ENCODE measurements around the gene SNX4.
"Not testable (repeated sequence)": the region's sequence is repeated elsewhere in the genome, so short reads cannot be mapped to it uniquely, and the experiment has no call there.

The SNX4 gene

DNA sequence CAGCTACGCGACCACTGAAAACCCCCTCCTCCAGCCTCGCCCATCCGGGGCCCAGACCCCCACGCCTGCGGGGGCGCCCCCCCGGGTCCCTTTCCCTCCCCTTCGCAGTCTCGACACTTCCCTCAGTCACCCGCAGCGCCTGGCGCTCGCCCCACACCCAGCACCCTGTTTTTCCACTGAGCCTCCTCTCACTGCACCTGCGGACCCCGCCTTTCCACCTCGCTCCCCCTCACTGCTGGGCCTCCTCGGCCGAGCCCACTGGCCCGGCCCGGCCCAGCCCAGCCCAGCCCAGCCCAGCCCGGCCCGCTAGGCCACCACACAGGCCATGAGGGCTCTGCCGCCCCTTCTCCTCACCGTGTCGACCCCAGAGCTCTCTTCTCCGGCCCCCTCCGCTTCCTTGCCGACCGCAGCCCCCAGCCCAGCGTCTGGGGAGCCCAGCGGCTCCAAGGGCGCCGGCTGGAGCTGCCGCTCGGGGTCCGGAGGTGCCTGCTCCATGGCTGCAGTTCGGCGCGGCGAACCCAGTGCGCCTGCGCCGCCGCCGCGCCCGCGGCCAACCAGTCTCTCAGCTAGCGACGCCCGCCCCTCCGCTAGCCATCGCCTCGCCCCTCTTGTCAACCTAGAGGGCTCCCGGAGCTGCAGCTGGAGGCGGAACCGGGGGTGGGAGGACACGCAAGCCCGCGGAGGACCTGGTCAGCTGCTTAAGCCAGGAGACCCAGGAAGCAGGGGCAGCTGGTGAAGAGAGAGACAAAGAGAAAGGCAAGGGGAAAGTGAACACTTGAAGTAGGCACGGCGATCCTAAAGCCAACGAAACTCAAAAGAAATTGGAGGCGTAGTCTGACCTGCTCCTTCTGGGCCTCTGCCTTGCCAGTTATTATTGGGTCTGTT lies at the start of gene SNX4:
SNX4 (minus strand) TSS at position 525 of the 885 bp plus-strand sequence; CDS start at position 495, 30 bp downstream.
- FAIRE-seq: no peak

DNA sequence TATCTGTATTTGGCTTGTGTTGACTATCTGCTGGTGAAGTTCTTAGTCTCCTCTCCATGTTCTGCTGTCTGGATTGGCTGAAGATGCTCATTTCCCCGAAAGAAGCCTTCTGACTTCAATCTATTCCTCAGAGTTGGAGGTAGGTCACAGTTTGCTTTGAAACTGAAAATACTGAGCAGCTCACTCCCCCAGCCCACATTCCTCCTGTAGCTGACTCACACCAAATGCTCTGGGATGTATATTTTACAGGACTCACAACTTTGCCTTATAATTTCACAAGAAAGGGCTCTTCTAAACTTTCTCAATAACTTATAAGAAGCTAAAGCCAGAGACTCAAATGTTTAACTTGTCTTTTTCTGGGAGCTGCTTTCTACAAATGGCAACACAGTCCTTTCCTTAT lies 36.3 kb upstream of the SNX4 start:
- no peak for FAIRE-seq

DNA sequence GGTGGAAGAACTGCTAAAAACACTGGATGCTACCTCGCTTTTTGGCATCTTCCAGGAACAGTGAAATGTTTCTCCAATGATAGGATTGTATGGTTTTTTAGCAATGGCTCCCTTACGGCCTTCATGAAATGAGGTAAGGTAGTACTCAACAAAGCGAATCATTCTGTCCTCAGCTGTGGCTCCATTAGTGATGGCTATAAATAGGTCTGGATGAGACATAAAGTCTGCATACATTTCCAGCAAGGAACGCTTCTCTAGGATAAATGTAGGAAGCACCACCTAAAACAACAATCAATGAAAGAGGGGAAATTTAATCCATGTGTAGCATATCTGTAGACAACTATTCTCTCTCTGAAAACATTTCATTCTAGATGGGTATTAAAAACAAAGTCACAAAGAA lies 32.4 kb upstream of the SNX4 start:
- FAIRE-seq: no peak

DNA sequence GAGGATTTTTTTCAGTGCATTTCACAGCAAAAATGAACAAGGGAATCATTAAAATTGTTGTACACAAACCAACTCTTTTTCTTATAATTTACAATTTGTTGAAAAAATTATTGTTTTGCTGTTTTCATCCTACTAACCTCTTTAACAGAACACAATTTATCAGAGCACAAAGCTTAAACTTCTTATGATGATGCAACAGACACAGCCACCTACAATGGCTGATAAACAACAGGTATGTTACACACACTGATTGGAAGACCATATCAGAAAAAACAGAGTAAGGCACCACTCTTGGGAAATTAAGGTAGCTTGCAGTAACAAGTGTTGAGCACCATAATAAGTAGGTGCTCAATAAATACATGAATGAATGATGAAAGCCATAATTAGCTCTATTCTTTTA lies 8.9 kb upstream of the SNX4 start:
- FAIRE-seq: no peak

DNA sequence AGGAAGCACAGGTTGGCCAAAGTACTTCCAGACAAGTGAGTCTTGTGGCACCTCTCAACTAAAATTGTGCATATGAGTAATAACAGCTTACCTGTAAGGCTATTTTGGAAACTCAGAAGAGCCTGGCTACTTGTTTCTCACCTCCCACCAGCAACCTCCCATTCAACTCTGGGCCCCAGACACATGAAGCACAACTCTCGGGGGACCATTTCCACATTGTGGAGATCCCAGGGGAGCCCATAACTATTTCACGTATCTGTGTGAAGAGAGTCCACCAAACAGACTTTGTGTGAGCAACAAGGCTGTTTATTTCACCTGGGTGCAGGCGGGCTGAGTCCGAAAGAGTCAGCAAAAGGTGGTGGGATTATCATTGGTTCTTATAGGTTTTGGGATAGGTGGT lies 5.2 kb upstream of the SNX4 start:
- no peak for FAIRE-seq

DNA sequence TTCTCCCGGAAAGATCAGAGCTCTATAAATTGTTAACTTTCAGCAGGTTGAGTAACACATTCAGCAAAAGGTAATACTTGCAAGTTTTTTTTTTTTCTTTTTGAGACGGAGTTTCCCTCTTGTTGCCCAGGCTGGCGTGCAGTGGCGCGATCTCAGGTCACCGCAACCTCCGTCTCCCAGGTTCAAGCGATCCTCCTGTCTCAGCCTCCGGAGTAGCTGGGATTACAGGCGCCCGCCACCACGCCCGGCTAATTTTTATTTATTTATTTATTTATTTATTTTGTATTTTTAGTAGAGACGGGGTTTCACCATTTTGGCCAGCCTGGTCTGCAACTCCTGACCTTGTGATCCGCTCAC lies 539 bp upstream of the SNX4 start:
- not testable (repeated sequence) for FAIRE-seq

DNA sequence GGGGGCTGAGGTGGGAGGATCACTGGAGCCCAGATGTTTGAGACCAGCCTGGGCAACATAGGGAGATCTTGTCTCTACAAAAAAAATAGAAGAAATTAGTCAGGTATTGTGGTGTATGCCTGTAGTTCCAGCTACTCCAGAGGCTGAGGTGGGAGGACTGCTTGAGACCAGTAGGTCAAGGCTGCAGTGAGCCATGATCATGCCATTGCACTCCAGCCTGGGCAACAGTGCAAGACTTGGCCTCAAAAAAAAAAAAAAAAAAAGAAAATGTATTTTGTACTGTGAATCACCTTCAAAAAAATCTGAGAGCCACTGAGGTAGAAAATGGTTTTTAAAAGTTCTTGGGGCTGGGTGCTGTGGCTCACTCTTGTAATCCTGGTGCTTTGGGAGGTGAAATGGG lies 4.6 kb downstream of the SNX4 start:
- FAIRE-seq: no peak

DNA sequence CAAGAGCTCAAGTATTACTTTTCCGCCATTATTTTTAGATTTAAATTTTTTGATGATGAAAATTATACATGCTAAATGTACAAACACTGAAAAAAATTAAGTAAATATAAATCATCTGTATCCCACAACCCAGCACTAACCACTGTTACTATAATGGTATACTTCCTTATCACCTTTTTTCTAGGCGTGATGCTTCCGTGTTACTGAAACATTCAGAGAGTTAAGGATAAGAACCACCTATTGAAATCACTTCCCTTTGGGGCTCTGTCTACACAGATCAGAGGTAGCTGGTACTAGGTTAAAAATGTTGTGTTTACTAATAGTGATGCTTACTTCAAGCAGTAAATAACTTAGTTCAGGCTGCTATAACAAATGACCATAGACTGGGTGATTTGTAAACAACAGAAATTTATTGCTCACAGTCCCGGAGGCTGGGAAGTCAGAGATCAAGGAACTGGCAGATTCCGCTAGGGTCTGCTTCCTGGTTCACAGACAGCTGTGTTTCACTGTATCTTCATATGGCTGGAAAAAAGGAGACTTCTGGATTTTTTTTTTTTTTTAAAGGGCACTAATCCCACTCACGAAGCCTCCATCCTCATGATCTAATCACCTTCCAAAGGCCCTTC lies 6.4 kb downstream of the SNX4 start:
- FAIRE-seq: no peak

DNA sequence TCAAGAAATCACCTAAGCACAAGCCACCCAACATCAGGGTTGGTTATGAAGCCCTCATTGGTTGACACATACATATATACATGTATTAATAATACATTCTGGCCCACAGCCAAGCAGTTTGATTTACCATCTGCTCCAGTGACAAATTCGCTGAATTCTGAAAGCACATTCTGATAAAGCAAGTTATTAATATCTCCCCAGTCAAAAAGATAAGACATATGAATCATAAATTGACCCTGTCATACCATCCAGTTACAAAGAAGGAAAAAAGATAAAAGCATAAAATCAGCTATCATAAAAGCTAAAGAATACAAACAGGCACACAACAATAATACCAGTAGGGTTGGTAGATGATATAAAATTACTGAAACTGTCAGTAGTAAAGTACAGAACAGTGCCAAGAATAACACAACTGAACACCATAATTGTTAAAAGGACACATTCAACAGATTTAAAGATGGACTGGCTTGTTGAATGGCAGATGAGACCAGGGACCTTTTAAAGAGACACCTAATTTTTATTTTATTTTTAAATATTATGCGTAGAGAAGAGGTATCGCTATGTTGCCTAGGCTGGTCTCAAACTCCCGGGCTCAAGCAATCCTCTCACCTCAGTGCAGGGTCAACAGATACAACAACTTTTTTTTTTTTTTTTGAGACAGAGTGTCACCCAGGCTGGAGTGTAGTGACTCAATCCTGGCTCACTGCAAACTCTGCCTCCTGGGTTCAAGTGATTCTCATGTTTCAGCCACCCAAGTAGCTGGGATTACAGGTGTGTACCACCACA lies 7.7 kb downstream of the SNX4 start:
- no peak for FAIRE-seq

DNA sequence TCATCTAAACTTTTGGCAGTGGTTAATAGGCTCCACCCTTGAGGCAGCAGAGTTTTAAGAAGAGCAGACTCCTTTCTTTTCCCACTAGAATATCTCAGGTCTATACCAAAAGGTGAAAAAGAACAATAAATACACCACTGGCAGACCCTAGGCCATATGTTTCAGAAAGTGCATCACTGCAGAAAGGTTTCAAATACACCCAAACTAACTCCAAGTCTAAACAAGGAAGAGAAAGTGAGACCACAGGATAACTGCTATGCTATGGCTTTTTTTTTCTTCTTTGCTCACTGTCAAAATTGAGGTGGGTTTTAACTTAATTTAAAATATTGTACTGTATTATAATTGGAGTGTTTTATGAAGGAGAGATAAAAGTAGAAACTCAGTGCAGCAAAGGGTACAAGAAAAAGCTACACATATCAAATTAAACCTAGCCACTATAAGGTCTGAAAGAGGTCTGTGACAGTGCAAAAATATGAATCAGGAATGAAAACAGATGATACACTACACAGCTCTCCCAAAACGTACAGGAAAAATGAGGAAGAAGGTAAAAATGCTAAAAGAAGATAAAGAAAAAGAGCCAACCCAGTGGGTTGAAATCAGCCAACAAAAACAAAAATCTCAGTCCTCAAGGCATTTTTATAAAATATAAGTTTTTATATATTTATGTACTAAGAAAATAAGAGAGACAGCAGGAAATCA lies 8.4 kb downstream of the SNX4 start:
- FAIRE-seq: no peak

DNA sequence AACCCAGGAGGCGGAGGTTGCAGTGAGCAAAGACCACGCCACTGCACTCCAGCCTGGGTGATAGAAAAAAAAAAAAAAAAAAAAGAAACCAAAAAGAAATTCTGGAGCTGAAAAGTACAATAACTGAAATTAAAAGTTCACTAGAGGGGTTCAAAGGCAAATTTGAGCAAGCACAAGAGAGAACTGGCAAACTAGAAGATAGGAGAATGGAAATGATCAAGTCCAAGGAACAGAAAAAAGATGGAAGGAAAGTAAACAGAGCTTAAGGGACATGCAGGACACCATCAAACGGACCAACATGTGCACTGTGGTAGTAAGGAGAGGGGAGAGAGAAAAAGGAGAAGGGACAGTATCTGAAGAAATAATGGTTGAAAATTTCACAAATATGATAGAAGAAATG lies 12.9 kb downstream of the SNX4 start:
- no peak for FAIRE-seq

DNA sequence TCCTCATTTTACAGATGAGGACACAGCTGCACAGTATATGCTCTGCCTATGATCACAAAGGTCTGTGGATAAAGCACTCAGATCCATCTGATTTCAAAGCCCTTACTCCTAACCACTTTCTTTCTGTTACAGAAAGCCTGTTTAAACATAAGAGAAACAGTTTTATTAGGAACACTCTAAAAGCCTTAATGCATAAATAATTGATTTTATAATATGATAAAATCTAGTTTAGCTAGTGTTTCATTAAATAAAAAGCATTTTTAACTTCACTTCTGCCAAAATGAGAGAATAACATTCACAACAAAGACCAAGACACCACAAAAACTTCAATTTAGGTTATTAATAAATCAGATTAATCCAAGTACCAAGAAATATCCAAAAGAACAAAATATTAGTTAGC lies 21.4 kb downstream of the SNX4 start:
- no peak for FAIRE-seq

DNA sequence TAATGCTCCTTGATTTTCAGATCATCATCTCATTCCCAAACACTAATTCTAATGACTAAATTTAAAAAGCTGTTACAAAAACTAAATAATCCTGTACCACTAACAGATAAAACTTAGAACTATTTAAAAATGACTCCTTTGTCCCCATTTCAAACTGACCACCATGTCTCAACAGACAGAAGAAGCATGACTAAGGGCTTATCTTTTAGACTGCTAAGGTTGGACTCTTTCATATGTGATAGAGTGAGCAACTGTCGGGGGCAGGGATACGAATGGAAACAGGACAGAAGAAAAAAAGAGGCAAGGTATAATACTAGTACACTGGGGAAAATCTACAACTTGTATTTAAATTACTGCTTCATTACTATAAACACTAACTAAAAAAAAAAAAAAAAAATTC lies 23.3 kb downstream of the SNX4 start:
- no peak for FAIRE-seq

DNA sequence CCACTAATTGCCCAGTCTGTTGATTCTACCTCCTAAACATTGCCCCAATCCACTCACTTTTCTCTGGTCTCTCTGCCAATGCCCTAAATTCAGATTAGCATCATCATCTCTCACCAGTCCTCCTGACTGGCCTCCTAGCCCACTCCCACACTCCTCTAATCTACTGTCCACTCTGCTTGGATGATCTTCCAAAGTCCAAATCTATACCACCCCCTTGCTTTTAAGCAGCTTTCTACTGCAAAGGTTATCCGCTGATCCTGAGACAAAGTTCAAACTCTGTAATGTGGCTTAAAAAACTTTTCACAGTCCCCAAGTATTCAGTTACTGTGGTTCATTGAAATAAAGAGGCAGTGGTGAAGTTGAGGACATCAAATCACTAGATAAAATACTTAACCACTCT lies 37.6 kb downstream of the SNX4 start:
- no peak for FAIRE-seq

DNA sequence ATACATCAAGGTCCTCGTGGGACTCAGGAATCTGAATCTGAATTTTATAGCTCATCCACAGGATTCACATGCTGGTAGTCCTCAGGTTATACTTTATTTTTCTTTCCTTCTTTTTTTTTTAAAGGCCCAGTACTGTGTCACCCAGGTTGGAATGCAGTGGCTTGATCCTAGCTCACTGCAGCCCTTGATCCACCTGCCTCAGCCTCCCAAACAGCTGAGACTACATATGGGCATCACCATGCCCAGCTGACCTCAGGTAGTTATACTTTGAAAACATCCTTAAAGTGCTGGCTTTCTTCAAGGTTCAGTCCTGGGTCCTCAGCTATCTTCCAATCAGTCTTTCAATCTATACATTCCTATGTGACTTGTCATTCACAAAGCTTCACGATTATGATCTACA lies 38.2 kb downstream of the SNX4 start:
- FAIRE-seq: no peak

DNA sequence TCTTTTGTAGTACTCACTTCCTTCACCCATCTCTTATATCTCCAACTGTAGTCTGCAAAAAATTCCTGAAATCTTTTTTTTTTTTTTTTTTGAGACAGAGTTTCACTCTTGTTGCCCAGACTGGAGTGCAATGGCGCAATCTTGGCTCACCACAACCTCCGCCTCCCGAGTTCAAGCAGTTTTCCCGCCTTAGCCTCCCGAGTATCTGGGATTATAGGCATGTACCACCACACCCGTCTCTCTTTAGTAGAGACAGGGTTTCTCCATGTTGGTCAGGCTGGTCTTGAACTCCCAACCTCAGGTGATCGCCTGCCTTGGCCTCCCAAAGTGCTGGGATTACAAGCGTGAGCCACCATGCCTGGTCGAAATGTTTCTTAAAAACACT lies 38.6 kb downstream of the SNX4 start:
- not testable (repeated sequence) for FAIRE-seq

DNA sequence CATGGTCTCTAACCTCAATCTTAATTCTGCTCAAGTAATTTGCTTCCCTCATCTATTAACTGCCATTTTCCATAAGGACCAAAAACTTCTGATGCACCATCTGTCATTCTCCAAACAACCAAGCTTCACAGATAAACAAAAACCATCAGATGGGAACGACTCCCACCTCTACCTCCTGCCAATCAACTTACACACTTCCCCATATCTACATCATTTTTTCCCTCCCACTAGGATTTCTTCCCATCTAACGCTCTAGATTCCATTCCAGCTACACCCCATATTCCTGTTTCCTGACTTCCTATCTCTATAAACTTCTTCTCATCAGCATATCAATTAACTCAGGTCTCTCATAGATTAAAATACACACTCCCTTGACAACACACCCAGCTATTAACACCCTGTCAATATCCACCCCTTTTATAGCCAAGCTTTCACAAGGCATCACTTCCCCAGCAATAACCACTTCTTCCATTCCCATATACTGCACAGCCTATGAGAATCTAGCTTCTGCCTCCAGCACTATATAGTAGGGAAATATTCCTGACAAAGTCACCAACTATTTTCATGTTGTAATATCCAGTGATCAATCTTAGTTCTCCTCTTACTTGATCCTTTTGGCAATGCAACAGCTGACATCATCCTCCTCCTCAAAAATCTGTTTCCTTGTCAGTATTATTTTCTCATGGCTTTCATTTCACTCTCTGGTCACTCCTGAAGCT lies 39.2 kb downstream of the SNX4 start:
- FAIRE-seq: no peak

DNA sequence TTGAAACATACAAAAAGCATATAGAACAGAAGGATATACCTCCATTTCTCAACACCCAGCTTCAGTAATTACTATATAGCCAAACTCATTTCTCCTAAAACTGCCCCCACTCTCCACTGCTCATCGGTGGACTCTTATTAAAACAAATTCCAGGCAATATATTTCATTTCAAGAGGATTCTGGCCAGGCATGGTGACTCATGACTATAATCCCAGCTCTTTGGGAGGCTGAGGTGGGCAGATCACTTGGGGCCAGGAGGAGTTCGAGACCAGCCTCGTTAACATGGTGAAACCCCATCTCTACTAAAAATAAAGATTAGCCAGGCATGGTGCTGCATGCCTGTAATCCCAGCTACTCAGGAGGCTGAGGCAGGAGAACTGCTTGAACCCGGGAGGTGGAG lies 40.9 kb downstream of the SNX4 start:
- no peak for FAIRE-seq

DNA sequence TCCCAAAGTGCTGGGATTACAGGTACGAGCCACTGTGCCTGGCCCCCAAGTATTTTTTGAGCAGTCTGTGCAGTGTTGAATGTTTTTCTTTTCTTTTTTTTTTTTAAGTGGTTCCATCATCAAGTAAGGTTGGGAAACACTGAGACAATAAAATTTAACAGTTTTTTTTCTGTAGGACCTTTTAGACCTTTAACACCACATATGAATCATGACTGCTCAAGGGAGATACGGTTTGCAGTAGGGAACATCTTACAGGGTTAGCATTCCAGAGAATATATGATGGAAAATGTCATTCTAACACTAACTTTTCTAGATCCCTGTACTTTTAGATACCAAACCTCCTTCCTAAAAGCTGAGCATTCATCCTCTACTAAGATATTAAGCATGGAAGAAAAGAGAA lies 41.7 kb downstream of the SNX4 start:
- FAIRE-seq: no peak

DNA sequence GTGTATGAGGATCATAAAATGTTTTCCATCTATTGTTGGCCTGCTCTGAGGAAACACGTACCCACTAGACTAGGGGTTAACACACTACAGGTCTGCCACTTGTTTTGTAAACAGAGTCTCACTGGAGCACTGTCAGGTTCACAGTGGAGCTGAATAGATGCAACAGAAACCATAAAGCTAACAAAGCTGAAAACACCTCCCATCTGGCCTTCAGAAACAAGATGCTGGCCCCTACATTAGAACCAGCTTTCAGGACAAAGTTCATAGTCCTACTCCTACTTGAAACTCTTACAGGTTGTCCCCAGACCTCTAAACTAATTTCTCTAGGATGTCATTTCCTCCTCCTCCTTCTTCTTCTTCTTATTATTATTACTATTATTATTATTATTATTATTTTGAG lies 42.3 kb downstream of the SNX4 start:
- FAIRE-seq: no peak

DNA sequence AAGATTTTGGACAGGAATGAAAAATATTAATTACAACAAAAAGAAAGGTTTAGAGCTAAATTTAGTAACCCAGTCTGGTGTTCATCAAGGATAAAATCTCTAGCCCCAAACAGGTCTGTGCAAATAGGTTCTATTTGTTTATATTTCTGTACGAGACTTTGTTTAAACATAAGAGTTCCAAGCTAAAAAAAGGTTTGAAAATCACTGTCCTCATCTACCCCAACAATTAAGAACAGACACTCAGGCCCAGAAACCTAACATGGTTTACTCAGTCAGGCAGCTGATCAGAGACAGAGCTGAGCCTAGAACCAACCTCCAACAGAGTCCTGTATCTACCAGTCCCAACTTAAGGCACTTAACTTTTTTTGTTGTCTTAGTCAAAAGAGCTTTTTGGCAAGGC lies 49.3 kb downstream of the SNX4 start:
- no peak for FAIRE-seq

DNA sequence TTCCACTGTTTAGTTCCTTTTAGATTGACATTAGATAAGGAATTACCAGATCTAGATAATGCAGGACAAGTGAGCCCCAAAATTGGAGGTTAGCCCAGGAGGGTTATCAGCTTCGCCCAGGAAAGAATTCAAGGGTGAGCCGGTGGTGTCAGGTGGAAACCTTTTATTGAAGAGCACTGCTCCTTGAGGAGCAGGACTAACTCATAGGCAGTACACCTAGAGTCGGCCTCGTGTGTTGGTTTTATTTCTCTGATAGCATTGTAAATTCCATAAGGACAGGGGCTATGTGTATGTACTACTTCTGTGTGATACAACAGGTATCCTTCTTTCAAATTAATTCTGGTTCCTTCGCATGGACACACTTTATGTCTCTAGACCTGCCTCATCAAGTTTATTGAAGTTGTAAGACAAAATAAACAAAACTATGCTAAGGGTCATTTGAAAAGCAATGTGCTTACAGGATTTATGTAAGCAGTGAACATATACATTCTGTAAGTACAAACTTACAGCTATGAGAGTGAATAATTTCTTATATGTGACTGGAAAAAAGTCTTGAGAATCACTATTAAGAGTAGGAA lies 57.2 kb downstream of the SNX4 start:
- no peak for FAIRE-seq

All from TTC549 (cell line).